Hepatocyte (in vitro differentiated cells): ENCODE data around the gene WDR59.

ENCODE experiments used
- CTCF ChIP-seq: fragments of 200-600 bp; sonication (generic); IDR thresholded peaks from 2 replicates; pipeline ENCODE4 v1.5.1; 2016; ENCODE audit warnings: antibody characterized with exemption, mild to moderate bottlenecking; ENCODE audit not compliant: poor library complexity
- EZH2 ChIP-seq: fragments of 200-600 bp; sonication (generic); IDR thresholded peaks from 2 replicates; pipeline ENCODE4 v1.6.1; 2016; ENCODE audit warnings: antibody characterized with exemption, mild to moderate bottlenecking, borderline replicate concordance
- EZH2phosphoT487 ChIP-seq: fragments of 200-600 bp; sonication (generic); IDR thresholded peaks from one replicate; pipeline ENCODE4 v1.6.1; 2018; ENCODE audit warnings: antibody characterized with exemption, mild to moderate bottlenecking, low read depth, moderate library complexity; ENCODE audit not compliant: unreplicated experiment, severe bottlenecking

- TF ChIP-seq EZH2phosphoT487 (no peak), CTCF (no peak), EZH2 (no peak)
Measured at GRCh38 chr16:74909665-74910064, 75.3 kb downstream of the WDR59 start.
